ENCODE results near the gene MYO6.

MYO6 gene

GRCh38 chr6:75952128-75952527, 203.1 kb downstream of the MYO6 start:
- TF ChIP-seq MAX (IDR thresholded peaks at IDR 0.05): no peak
- no peak for TF ChIP-seq ZBTB7A (IDR thresholded peaks at IDR 0.05; ENCODE audit: low read depth)
- no peak for TF ChIP-seq RAD21 (IDR thresholded peaks at IDR 0.05; ENCODE audit: low read depth)
- TF ChIP-seq TAF1 (IDR thresholded peaks at IDR 0.05; ENCODE audit: low read depth): no peak
- TF ChIP-seq REST (IDR thresholded peaks at IDR 0.05; ENCODE audit: low read depth): no peak
- no peak for TF ChIP-seq CEBPB (IDR thresholded peaks at IDR 0.05)
- no peak for TF ChIP-seq EP300 (IDR thresholded peaks at IDR 0.05; ENCODE audit: borderline replicate concordance)
- no peak for TF ChIP-seq TEAD4 (IDR thresholded peaks at IDR 0.05)
- no peak for TF ChIP-seq YY1 (IDR thresholded peaks at IDR 0.05; ENCODE audit: low read depth)
- TF ChIP-seq NFIC (IDR thresholded peaks at IDR 0.05): no peak
- no peak for TF ChIP-seq CREB1 (IDR thresholded peaks at IDR 0.05; ENCODE audit: low read depth)
- TF ChIP-seq USF1 (IDR thresholded peaks at IDR 0.05): no peak

GRCh38 chr6:75963569-75963968, 214.5 kb downstream of the MYO6 start:
- TF ChIP-seq EP300 (IDR thresholded peaks at IDR 0.05; ENCODE audit: borderline replicate concordance) (no peak), CEBPB (IDR thresholded peaks at IDR 0.05) (no peak), TCF12 (IDR thresholded peaks at IDR 0.05; ENCODE audit: low read depth) (no peak), TEAD4 (IDR thresholded peaks at IDR 0.05) (no peak), EGR1 (IDR thresholded peaks at IDR 0.05) (no peak), MAX (IDR thresholded peaks at IDR 0.05) (no peak), YY1 (IDR thresholded peaks at IDR 0.05; ENCODE audit: low read depth) (no peak)

GRCh38 chr6:75968143-75968542, 219.1 kb downstream of the MYO6 start:
- TF ChIP-seq NFIC (IDR thresholded peaks at IDR 0.05): no peak
- no peak for TF ChIP-seq USF1 (IDR thresholded peaks at IDR 0.05)
- no peak for TF ChIP-seq ZBTB7A (IDR thresholded peaks at IDR 0.05; ENCODE audit: low read depth)
- TF ChIP-seq FOXM1 (IDR thresholded peaks at IDR 0.05; ENCODE audit: borderline replicate concordance, low read depth): no peak
- no peak for TF ChIP-seq CEBPB (IDR thresholded peaks at IDR 0.05)
- TF ChIP-seq RAD21 (IDR thresholded peaks at IDR 0.05; ENCODE audit: low read depth): no peak
- no peak for TF ChIP-seq TCF12 (IDR thresholded peaks at IDR 0.05; ENCODE audit: low read depth)
- TF ChIP-seq MAX (IDR thresholded peaks at IDR 0.05): no peak
- no peak for TF ChIP-seq YY1 (IDR thresholded peaks at IDR 0.05; ENCODE audit: low read depth)
- no peak for TF ChIP-seq TEAD4 (IDR thresholded peaks at IDR 0.05)
- no peak for TF ChIP-seq CREB1 (IDR thresholded peaks at IDR 0.05; ENCODE audit: low read depth)
- no peak for TF ChIP-seq REST (IDR thresholded peaks at IDR 0.05; ENCODE audit: low read depth)

Data from Ishikawa (cell line).